GM23338 (cell line): ENCODE data around the gene TPGS1. TPM values are rescaled to one million over a fixed set of nuclear protein-coding genes. Genes with fewer than 3 reads are reported as not detected.

Experiments used
- ATAC-seq: fragments of 200-7000 bp; cut with Tn5 transposase; 3 replicates; pipeline ENCODE4 v1.9.1; 2020
- DNase-seq: peaks from one replicate; pipeline ENCODE4 v3.0.0-alpha.2; 2015; ENCODE audit warnings: low spot score
- H2AFZ ChIP-seq: fragments of 200-600 bp; sonication (generic); 2 replicates; pipeline ENCODE4 v1.8.0; 2016; ENCODE audit warnings: antibody characterized with exemption, mild to moderate bottlenecking, moderate library complexity
- H3F3A ChIP-seq: fragments of 200-600 bp; sonication (generic); replicated peaks from 2 replicates; pipeline ENCODE4 v1.8.0; 2017; ENCODE audit warnings: antibody characterized with exemption, mixed run types, low read depth
- H3K27ac ChIP-seq: fragments of 200-600 bp; sonication (generic); 2 replicates; pipeline ENCODE4 v1.6.1; 2016; ENCODE audit warnings: low read depth
- H3K27me3 ChIP-seq: fragments of 200-600 bp; sonication (generic); 2 replicates; pipeline ENCODE4 v1.8.0; 2016; ENCODE audit warnings: mild to moderate bottlenecking, mixed run types, moderate library complexity; ENCODE audit not compliant: insufficient read depth
- H3K36me3 ChIP-seq: fragments of 200-600 bp; sonication (generic); 2 replicates; pipeline ENCODE4 v1.8.0; 2016; ENCODE audit warnings: mild to moderate bottlenecking; ENCODE audit not compliant: insufficient read depth
- H3K4me1 ChIP-seq: fragments of 200-600 bp; sonication (generic); 2 replicates; pipeline ENCODE4 v1.8.0; 2016; ENCODE audit warnings: mild to moderate bottlenecking, moderate library complexity; ENCODE audit not compliant: insufficient read depth
- H3K4me2 ChIP-seq: fragments of 200-600 bp; sonication (generic); 2 replicates; pipeline ENCODE4 v1.7.1; 2017; ENCODE audit warnings: mixed run types
- H3K4me3 ChIP-seq: fragments of 200-600 bp; sonication (generic); 2 replicates; pipeline ENCODE4 v1.6.1; 2016; ENCODE audit warnings: mixed run types
- H3K79me2 ChIP-seq: fragments of 200-600 bp; sonication (generic); replicated peaks from 2 replicates; pipeline ENCODE4 v1.8.0; 2017; ENCODE audit warnings: mild to moderate bottlenecking; ENCODE audit not compliant: insufficient read depth
- H3K9me2 ChIP-seq: fragments of 200-600 bp; sonication (generic); 2 replicates; pipeline ENCODE4 v1.8.0; 2017; ENCODE audit not compliant: insufficient read depth
- H4K20me1 ChIP-seq: fragments of 200-600 bp; sonication (generic); replicated peaks from 2 replicates; pipeline ENCODE4 v1.8.0; 2017; ENCODE audit warnings: mild to moderate bottlenecking; ENCODE audit not compliant: insufficient read depth
- H3K27ac Mint-ChIP-seq: 2 replicates; pipeline ENCODE4 v1.8.0; 2020; ENCODE audit warnings: inconsistent platforms, mild to moderate bottlenecking, moderate library complexity, mixed read lengths
- H3K27me3 Mint-ChIP-seq: 3 replicates; pipeline ENCODE4 v1.8.0; 2022; ENCODE audit warnings: low read depth, mild to moderate bottlenecking, moderate library complexity, mixed read lengths, inconsistent platforms; ENCODE audit not compliant: insufficient read depth, poor library complexity
- H3K36me3 Mint-ChIP-seq: 3 replicates; pipeline ENCODE4 v1.8.0; 2021; ENCODE audit warnings: low read depth, mild to moderate bottlenecking, inconsistent platforms, moderate library complexity, mixed read lengths
- H3K4me1 Mint-ChIP-seq: 3 replicates; pipeline ENCODE4 v1.8.0; 2020; ENCODE audit warnings: mild to moderate bottlenecking, inconsistent platforms, mixed read lengths
- H3K4me3 Mint-ChIP-seq: 3 replicates; pipeline ENCODE4 v1.8.0; 2021; ENCODE audit warnings: moderate library complexity, mild to moderate bottlenecking, inconsistent platforms, mixed read lengths
- H3K9me3 Mint-ChIP-seq: 3 replicates; pipeline ENCODE4 v1.8.0; 2020; ENCODE audit warnings: moderate library complexity, mild to moderate bottlenecking, inconsistent platforms, mixed read lengths
- CREB1 ChIP-seq: fragments of 250-450 bp; sonication (Bioruptor Pico); IDR thresholded peaks from 2 replicates; pipeline ENCODE4 v1.5.0; 2020; ENCODE audit warnings: low read depth, mild to moderate bottlenecking, moderate library complexity
- EZH2 ChIP-seq: fragments of 200-600 bp; sonication (generic); IDR thresholded peaks from one replicate; pipeline ENCODE4 v1.8.0; 2017; ENCODE audit warnings: antibody characterized with exemption, mild to moderate bottlenecking, low read depth; ENCODE audit not compliant: unreplicated experiment
- EZH2phosphoT487 ChIP-seq: fragments of 200-600 bp; sonication (generic); IDR thresholded peaks from one replicate; pipeline ENCODE4 v1.8.1; 2018; ENCODE audit warnings: antibody characterized with exemption; ENCODE audit not compliant: unreplicated experiment
- JUNB ChIP-seq: IDR thresholded peaks from one replicate; pipeline ENCODE4 v1.6.1; 2016; ENCODE audit warnings: antibody characterized with exemption; ENCODE audit not compliant: unreplicated experiment
- NANOG ChIP-seq: IDR thresholded peaks from 2 replicates; pipeline ENCODE4 v1.6.1; 2016; ENCODE audit warnings: antibody characterized with exemption, borderline replicate concordance
- POLR2AphosphoS5 ChIP-seq: IDR thresholded peaks from 2 replicates; pipeline ENCODE4 v1.6.1; 2016; ENCODE audit warnings: antibody characterized with exemption, low read depth
- STAT1 ChIP-seq: IDR thresholded peaks from one replicate; pipeline ENCODE4 v1.6.1; 2016; ENCODE audit warnings: antibody characterized with exemption; ENCODE audit not compliant: unreplicated experiment
- ZNF114 ChIP-seq: fragments of 250-450 bp; sonication (Bioruptor Pico); IDR thresholded peaks from 2 replicates; pipeline ENCODE4 v1.5.0; 2020; ENCODE audit warnings: mild to moderate bottlenecking, moderate library complexity
- ZNF331 ChIP-seq: fragments of 250-450 bp; sonication (Bioruptor Pico); IDR thresholded peaks from 2 replicates; pipeline ENCODE4 v1.5.0; 2020; ENCODE audit warnings: low read depth, mild to moderate bottlenecking, moderate library complexity
- long read RNA-seq: library from polyadenylated mRNA; unstranded; transcript quantifications from one replicate; pipeline ENCODE4 v2.0.0, GENCODE V29; 2020; ENCODE audit not compliant: unreplicated experiment
- polyA plus RNA-seq: library from polyadenylated mRNA; unstranded; fragments of >200 nt; fragmentation: Nextera tagmentation; extraction: Ambion mirVana; gene quantifications from 2 replicates; pipeline ENCODE4 v1.2.1, GENCODE V29; 2016
- total RNA-seq: library from RNA; depleted of rRNA; stranded (reverse); fragments of >200 nt; shearing (Covaris generic); gene quantifications from 2 replicates; pipeline ENCODE4 v1.2.3, GENCODE V29; 2014; rRNA removed
- TF ChIP-seq, protein P1 (sequence below): fragments of 250-450 bp; sonication (Bioruptor Pico); IDR thresholded peaks from 2 replicates; pipeline ENCODE4 v1.5.0; 2020; ENCODE audit warnings: mild to moderate bottlenecking, moderate library complexity
- TF ChIP-seq, protein P2 (sequence below): IDR thresholded peaks from 2 replicates; pipeline ENCODE4 v1.6.1; 2016; ENCODE audit warnings: antibody characterized with exemption
- TF ChIP-seq, protein P3 (sequence below), 2 experiments: fragments of 200-600 bp in 1 of 2; sonication (generic) in 1 of 2; conservative IDR thresholded peaks; 2 replicates each; pipeline versions ENCODE4 v1.5.1 to v1.6.1; 2016 to 2017; ENCODE audit warnings: antibody characterized with exemption in 2 of 2, low read depth in 2 of 2, mild to moderate bottlenecking in 2 of 2, moderate library complexity in 1 of 2

Gene TPGS1, protein sequence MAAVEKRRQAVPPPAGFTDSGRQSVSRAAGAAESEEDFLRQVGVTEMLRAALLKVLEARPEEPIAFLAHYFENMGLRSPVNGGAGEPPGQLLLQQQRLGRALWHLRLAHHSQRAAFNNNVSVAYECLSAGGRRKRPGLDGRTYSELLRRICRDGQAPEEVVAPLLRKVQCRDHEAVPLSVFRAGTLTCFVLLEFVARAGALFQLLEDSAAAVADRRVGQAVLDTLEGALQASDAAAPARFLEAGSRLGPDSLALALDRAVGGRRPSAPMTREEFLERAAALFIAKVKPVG
- total RNA-seq (29.0 and 38.4 TPM in 2 replicates), polyA plus RNA-seq (11.9 and 14.9 TPM in 2 replicates)
- long read RNA-seq, transcript TPGS1-201 (2 exons, 1,114 nt): major isoform, 14 of 15 reads
- long read RNA-seq, partial matches to known transcripts: 0 of 15 reads
- long read RNA-seq, other reads (novel, unspliced or antisense): 1 of 15 reads

DNA sequence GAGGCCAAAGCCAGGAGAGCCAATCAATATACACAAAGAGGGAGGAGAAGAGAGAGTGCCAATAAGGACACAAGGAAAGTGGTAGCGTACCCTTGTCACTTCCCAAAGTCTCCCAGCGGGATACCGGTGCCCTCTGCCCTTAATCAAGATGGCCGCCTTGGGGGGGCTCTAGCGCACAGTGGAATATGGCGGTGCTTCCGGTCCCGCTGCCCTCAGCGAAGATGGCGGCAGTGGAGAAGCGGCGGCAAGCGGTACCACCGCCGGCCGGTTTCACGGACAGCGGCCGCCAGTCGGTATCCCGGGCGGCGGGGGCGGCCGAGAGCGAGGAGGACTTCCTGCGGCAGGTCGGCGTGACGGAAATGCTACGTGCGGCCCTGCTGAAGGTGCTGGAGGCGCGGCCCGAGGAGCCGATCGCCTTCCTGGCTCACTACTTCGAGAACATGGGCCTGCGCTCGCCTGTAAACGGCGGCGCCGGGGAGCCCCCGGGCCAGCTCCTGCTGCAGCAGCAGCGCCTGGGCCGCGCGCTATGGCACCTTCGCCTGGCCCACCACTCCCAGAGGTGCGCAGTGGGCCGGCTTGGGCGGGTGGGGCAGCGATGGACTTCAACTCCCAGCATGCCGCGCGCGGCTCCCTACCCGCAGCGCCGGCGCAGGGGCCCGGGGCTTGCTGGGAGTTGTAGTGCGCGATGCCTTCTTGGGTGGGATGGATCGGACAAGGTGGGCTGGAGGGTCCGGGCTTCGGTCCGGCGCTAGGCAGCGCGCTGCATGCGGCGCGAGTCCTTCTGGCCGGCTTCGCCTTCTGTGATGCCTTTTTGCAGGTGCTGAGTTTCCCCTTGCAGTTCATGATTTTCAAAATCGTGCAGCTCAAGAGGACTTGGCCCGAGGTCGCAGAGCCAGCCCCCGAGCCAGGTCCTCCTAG lies at the start of gene TPGS1:
TSS of gene TPGS1 (plus strand) at position 212 of the 918 bp plus-strand sequence. CDS start at position 222, 10 bp downstream.
- peak within 1 kb of the TSS; percentile 81 for H3K4me3 ChIP-seq
- TF ChIP-seq JUNB (no peak), EZH2phosphoT487 (no peak), STAT1 (no peak), EZH2 (no peak), ZNF114 (no peak; the same call in 1 of the 2 replicates), NANOG (no peak), POLR2AphosphoS5 (peak; percentile 26; the same call in 1 of the 2 replicates), ZNF331 (CRISPR knock-in tag) (no peak), CREB1 (CRISPR knock-in tag) (peak; percentile 60)
- TF ChIP-seq, protein P1, sequence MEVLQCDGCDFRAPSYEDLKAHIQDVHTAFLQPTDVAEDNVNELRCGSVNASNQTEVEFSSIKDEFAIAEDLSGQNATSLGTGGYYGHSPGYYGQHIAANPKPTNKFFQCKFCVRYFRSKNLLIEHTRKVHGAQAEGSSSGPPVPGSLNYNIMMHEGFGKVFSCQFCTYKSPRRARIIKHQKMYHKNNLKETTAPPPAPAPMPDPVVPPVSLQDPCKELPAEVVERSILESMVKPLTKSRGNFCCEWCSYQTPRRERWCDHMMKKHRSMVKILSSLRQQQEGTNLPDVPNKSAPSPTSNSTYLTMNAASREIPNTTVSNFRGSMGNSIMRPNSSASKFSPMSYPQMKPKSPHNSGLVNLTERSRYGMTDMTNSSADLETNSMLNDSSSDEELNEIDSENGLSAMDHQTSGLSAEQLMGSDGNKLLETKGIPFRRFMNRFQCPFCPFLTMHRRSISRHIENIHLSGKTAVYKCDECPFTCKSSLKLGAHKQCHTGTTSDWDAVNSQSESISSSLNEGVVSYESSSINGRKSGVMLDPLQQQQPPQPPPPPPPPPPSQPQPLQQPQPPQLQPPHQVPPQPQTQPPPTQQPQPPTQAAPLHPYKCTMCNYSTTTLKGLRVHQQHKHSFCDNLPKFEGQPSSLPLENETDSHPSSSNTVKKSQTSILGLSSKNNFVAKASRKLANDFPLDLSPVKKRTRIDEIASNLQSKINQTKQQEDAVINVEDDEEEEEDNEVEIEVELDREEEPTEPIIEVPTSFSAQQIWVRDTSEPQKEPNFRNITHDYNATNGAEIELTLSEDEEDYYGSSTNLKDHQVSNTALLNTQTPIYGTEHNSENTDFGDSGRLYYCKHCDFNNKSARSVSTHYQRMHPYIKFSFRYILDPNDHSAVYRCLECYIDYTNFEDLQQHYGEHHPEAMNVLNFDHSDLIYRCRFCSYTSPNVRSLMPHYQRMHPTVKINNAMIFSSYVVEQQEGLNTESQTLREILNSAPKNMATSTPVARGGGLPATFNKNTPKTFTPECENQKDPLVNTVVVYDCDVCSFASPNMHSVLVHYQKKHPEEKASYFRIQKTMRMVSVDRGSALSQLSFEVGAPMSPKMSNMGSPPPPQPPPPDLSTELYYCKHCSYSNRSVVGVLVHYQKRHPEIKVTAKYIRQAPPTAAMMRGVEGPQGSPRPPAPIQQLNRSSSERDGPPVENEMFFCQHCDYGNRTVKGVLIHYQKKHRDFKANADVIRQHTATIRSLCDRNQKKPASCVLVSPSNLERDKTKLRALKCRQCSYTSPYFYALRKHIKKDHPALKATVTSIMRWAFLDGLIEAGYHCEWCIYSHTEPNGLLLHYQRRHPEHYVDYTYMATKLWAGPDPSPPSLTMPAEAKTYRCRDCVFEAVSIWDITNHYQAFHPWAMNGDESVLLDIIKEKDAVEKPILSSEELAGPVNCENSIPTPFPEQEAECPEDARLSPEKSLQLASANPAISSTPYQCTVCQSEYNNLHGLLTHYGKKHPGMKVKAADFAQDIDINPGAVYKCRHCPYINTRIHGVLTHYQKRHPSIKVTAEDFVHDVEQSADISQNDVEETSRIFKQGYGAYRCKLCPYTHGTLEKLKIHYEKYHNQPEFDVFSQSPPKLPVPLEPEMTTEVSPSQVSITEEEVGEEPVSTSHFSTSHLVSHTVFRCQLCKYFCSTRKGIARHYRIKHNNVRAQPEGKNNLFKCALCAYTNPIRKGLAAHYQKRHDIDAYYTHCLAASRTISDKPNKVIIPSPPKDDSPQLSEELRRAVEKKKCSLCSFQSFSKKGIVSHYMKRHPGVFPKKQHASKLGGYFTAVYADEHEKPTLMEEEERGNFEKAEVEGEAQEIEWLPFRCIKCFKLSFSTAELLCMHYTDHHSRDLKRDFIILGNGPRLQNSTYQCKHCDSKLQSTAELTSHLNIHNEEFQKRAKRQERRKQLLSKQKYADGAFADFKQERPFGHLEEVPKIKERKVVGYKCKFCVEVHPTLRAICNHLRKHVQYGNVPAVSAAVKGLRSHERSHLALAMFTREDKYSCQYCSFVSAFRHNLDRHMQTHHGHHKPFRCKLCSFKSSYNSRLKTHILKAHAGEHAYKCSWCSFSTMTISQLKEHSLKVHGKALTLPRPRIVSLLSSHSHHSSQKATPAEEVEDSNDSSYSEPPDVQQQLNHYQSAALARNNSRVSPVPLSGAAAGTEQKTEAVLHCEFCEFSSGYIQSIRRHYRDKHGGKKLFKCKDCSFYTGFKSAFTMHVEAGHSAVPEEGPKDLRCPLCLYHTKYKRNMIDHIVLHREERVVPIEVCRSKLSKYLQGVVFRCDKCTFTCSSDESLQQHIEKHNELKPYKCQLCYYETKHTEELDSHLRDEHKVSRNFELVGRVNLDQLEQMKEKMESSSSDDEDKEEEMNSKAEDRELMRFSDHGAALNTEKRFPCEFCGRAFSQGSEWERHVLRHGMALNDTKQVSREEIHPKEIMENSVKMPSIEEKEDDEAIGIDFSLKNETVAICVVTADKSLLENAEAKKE (CRISPR knock-in tag): no peak
- TF ChIP-seq, protein P2, sequence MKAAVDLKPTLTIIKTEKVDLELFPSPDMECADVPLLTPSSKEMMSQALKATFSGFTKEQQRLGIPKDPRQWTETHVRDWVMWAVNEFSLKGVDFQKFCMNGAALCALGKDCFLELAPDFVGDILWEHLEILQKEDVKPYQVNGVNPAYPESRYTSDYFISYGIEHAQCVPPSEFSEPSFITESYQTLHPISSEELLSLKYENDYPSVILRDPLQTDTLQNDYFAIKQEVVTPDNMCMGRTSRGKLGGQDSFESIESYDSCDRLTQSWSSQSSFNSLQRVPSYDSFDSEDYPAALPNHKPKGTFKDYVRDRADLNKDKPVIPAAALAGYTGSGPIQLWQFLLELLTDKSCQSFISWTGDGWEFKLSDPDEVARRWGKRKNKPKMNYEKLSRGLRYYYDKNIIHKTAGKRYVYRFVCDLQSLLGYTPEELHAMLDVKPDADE: peak; percentile 97
- TF ChIP-seq, protein P3, sequence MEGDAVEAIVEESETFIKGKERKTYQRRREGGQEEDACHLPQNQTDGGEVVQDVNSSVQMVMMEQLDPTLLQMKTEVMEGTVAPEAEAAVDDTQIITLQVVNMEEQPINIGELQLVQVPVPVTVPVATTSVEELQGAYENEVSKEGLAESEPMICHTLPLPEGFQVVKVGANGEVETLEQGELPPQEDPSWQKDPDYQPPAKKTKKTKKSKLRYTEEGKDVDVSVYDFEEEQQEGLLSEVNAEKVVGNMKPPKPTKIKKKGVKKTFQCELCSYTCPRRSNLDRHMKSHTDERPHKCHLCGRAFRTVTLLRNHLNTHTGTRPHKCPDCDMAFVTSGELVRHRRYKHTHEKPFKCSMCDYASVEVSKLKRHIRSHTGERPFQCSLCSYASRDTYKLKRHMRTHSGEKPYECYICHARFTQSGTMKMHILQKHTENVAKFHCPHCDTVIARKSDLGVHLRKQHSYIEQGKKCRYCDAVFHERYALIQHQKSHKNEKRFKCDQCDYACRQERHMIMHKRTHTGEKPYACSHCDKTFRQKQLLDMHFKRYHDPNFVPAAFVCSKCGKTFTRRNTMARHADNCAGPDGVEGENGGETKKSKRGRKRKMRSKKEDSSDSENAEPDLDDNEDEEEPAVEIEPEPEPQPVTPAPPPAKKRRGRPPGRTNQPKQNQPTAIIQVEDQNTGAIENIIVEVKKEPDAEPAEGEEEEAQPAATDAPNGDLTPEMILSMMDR (conservative IDR thresholded peaks at IDR 0.05; ENCODE audit: low read depth in 2 of 2): no peak

More for the DNA sequence above, at the start of gene TPGS1:
- H3K27ac Mint-ChIP-seq: peak within 1 kb of the TSS; percentile 100
- H3K27ac ChIP-seq: peak within 1 kb of the TSS; percentile 93
- no peaks in the 10 kb centered on the region for H3K27me3 ChIP-seq
- H3K4me1 ChIP-seq: peaks cover 13% of the 10 kb centered on the region; the same call in 1 of the 2 replicates
- peak; percentile 93 for DNase-seq
- peak within 1 kb of the TSS; percentile 91 for H2AFZ ChIP-seq
- 0 out of 2 replicates have a peak, but pooled peaks cover 14% of the 10 kb centered on the region for H3F3A ChIP-seq
- H3K79me2 ChIP-seq: no peaks in the 10 kb centered on the region
- H3K4me1 Mint-ChIP-seq: peaks cover 20% of the 10 kb centered on the region
- H3K9me2 ChIP-seq: no peaks in the 10 kb centered on the region
- no peaks in the 10 kb centered on the region for H4K20me1 ChIP-seq
- peaks cover 12% of the 10 kb centered on the region for H3K9me3 Mint-ChIP-seq
- peak; percentile 62 for ATAC-seq
- H3K4me2 ChIP-seq: peak within 1 kb of the TSS; percentile 98
- peaks cover 23% of the 10 kb centered on the region for H3K27me3 Mint-ChIP-seq
- H3K4me3 Mint-ChIP-seq: peak within 1 kb of the TSS; percentile 85
- peaks cover 19% of the 10 kb centered on the region for H3K36me3 Mint-ChIP-seq
- no peaks in the 10 kb centered on the region; the same call in 1 of the 2 replicates for H3K36me3 ChIP-seq
